HG03060 (cell line): ENCODE measurements around the gene SLC19A1.

ENCODE experiments used
- ATAC-seq: cut with Tn5 transposase; IDR thresholded peaks from one replicate; pipeline ENCODE4 v1.9.1; 2021; ENCODE audit warnings: low read depth, moderate number of reproducible peaks; ENCODE audit not compliant: unreplicated experiment

Gene SLC19A1

GRCh38 chr21:45448810-45449657 is 93.2 kb downstream of the SLC19A1 start:
- ATAC-seq: no peak

GRCh38 chr21:45448283-45448809 is 93.9 kb downstream of the SLC19A1 start:
- no peak for ATAC-seq
